Prostate gland (tissue), 2 donors: ENCODE data around the gene SNPH. TPM values are rescaled to one million over a fixed set of nuclear protein-coding genes. Genes with fewer than 3 reads are reported as not detected.
A peak's percentile ranks its signal among the peaks of the same experiment; 100 is the strongest.

Source experiments
- DNase-seq: peaks from one replicate; pipeline ENCODE4 v3.0.0-alpha.2; 2019; ENCODE audit warnings: low spot score
- H3K27ac ChIP-seq, 2 donors: fragments of 200-600 bp; sonication (generic); 2 replicates each; pipeline ENCODE4 v1.5.1; 2017 to 2019
- H3K27me3 ChIP-seq: fragments of 200-600 bp; sonication (generic); replicated peaks from 2 replicates; pipeline ENCODE4 v1.5.1; 2019; ENCODE audit not compliant: insufficient read depth
- H3K36me3 ChIP-seq, 2 donors: fragments of 200-600 bp; sonication (generic); 1 replicate in 1 of 2; 2 replicates in 1 of 2; pipeline versions ENCODE4 v1.5.1 to v1.8.1; 2017 to 2019
- H3K4me1 ChIP-seq: fragments of 200-600 bp; sonication (generic); replicated peaks from 2 replicates; pipeline ENCODE4 v1.5.1; 2019
- H3K4me3 ChIP-seq, 2 donors: fragments of 200-600 bp; sonication (generic); 2 replicates each; pipeline ENCODE4 v1.5.1; 2017 to 2019
- H3K9me3 ChIP-seq: fragments of 200-600 bp; sonication (generic); 2 replicates; pipeline ENCODE4 v1.5.1; 2017
- CTCF ChIP-seq, 4 experiments: fragments of 200-600 bp in 2 of 4; fragments of 450-650 bp in 2 of 4; sonication (generic) in 2 of 4; IDR thresholded peaks; 1 replicate in 3 of 4; 2 replicates in 1 of 4; pipeline ENCODE4 v1.5.1; 2016 to 2019; ENCODE audit warnings: antibody characterized with exemption in 4 of 4, mild to moderate bottlenecking in 2 of 4, moderate library complexity in 2 of 4
- POLR2A ChIP-seq: fragments of 450-650 bp; IDR thresholded peaks from one replicate; pipeline ENCODE4 v1.6.1; 2016; ENCODE audit warnings: antibody characterized with exemption, mild to moderate bottlenecking
- POLR2AphosphoS5 ChIP-seq: sonication (generic); formaldehyde crosslinking; IDR thresholded peaks from one replicate; pipeline ENCODE4 v1.6.1; 2017; ENCODE audit warnings: antibody characterized with exemption
- WGBS: methylation state at CpG from one replicate; pipeline ENCODE4 v1.1.5; 2018; 5-methylcytosine and 5-hydroxymethylcytosine counted together
- intact Hi-C: fragments of 100-400 bp; cut with DNase I; formaldehyde crosslinking; loops from one replicate; pipeline ENCODE4 v1.14.2; 2022
- total RNA-seq, 2 donors: library from RNA; depleted of rRNA; stranded (reverse); fragments of >200 nt; gene quantifications; one replicate each; pipeline ENCODE4 v1.1.0, GENCODE V29; 2016

The SNPH gene
- total RNA-seq, 2 donors from 2014 or later, result 4.5 to 12.3 TPM

GRCh38 chr20:1281279-1282057 is 15.4 kb downstream of the SNPH start:
- 60% methylated on average over 7 of the region's 7 CpGs for WGBS
- intact Hi-C loops, result no loop called here
- no peaks in the 10 kb centered on the region for H3K27me3 ChIP-seq

GRCh38 chr20:1282966-1283365 is 16.9 kb downstream of the SNPH start:
- Histone ChIP-seq H3K27ac (no peak overlapping the region), H3K4me1 (peaks cover 3% of the 10 kb centered on the region), H3K4me3 (no peak overlapping the region), H3K27me3 (no peaks in the 10 kb centered on the region), H3K36me3 (no peaks in the 10 kb centered on the region), H3K9me3 (no peaks in the 10 kb centered on the region)
- no peak for DNase-seq
- no peak for TF ChIP-seq POLR2AphosphoS5
- no peak for TF ChIP-seq POLR2A
- no peak for TF ChIP-seq CTCF (IDR thresholded peaks at IDR 0.05)
- intact Hi-C loops, result no loop called here
- 33% methylated on average over 3 of the region's 3 CpGs for WGBS

More at GRCh38 chr20:1281279-1282057, 15.4 kb downstream of the SNPH start:
- peaks cover 3% of the 10 kb centered on the region for H3K4me1 ChIP-seq
- no peaks in the 10 kb centered on the region for H3K36me3 ChIP-seq
- no peak overlapping the region for H3K4me3 ChIP-seq
- no peak for TF ChIP-seq POLR2A
- peak; percentile 44 for TF ChIP-seq POLR2AphosphoS5
- no peak for DNase-seq
- no peaks in the 10 kb centered on the region for H3K9me3 ChIP-seq
- no peak overlapping the region for H3K27ac ChIP-seq

- no peak for DNase-seq
- no peaks in the 10 kb centered on the region for H3K27me3 ChIP-seq
- H3K4me1 ChIP-seq, result peaks cover 3% of the 10 kb centered on the region
- H3K36me3 ChIP-seq, result no peaks in the 10 kb centered on the region
- H3K27ac ChIP-seq, result no peak overlapping the region
- H3K9me3 ChIP-seq, result no peaks in the 10 kb centered on the region
- WGBS, result 84% methylated on average over 9 of the region's 9 CpGs
- no peak overlapping the region for H3K4me3 ChIP-seq
- intact Hi-C loops, result no loop called here
- no peak for TF ChIP-seq CTCF (IDR thresholded peaks at IDR 0.05)
These were observed 17.7 kb downstream of the SNPH start for GRCh38 chr20:1283522-1284510.

- H3K4me1 ChIP-seq, result peaks cover 3% of the 10 kb centered on the region
- no peak for DNase-seq
These were observed 20.4 kb downstream of the SNPH start for GRCh38 chr20:1286267-1287024.

More at GRCh38 chr20:1286267-1287024, 20.4 kb downstream of the SNPH start:
- Histone ChIP-seq H3K27ac (no peak overlapping the region), H3K9me3 (no peaks in the 10 kb centered on the region), H3K27me3 (no peaks in the 10 kb centered on the region), H3K36me3 (no peaks in the 10 kb centered on the region), H3K4me3 (no peak overlapping the region)
- 40% methylated on average over 9 of the region's 9 CpGs for WGBS
- intact Hi-C loops, result no loop called here
- TF ChIP-seq POLR2A (no peak), POLR2AphosphoS5 (no peak), CTCF (IDR thresholded peaks at IDR 0.05) (no peak)
